ENCODE measurements around the gene PIK3R3.

DNA sequence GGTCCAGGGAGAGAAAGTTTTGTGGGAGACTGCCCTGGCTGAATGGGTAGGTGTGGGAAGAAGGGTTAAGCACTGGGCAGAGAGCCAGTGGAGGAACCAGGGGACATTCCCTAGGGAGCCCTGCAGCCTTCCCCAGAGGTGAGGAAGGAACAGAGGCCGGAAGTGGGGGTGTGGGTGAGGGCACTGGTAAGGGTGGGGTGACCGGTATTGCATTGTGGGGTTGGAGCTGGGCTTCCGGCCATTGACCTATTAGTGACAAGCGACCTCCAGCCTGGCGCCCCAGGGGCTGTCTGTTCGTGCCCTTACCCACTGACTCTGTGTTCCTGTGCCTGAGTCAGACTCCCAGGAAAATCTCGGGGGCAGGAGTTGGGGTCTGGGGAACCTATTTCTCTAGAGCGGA, 38.9 kb upstream of the PIK3R3 start:
- TF ChIP-seq, protein P1, sequence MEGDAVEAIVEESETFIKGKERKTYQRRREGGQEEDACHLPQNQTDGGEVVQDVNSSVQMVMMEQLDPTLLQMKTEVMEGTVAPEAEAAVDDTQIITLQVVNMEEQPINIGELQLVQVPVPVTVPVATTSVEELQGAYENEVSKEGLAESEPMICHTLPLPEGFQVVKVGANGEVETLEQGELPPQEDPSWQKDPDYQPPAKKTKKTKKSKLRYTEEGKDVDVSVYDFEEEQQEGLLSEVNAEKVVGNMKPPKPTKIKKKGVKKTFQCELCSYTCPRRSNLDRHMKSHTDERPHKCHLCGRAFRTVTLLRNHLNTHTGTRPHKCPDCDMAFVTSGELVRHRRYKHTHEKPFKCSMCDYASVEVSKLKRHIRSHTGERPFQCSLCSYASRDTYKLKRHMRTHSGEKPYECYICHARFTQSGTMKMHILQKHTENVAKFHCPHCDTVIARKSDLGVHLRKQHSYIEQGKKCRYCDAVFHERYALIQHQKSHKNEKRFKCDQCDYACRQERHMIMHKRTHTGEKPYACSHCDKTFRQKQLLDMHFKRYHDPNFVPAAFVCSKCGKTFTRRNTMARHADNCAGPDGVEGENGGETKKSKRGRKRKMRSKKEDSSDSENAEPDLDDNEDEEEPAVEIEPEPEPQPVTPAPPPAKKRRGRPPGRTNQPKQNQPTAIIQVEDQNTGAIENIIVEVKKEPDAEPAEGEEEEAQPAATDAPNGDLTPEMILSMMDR (optimal IDR thresholded peaks at IDR 0.05 in 1 of 3, IDR thresholded peaks at IDR 0.05 in 1 of 3, conservative IDR thresholded peaks at IDR 0.05 in 1 of 3; ENCODE audit: extremely low read depth in 1 of 3, insufficient read depth in 2 of 3, low read length in 3 of 3): no peak
- no peak for TF ChIP-seq EZH2 (IDR thresholded peaks at IDR 0.05; ENCODE audit: low read length)

Data from keratinocyte (primary cell).